ENCODE results near the gene CTBP1. TPM values are rescaled to one million over a fixed set of nuclear protein-coding genes. Genes with fewer than 3 reads are reported as not detected.
A peak's percentile ranks its signal among the peaks of the same experiment; 100 is the strongest.

Gene CTBP1
- total RNA-seq, 4 donors from 2014 or later, result 145 to 255 (median 181) TPM

GRCh38 chr4:1207603-1208265, 41.2 kb downstream of the CTBP1 start:
- Histone ChIP-seq H3K4me3 (no peak overlapping the region), H3K27ac (no peak overlapping the region), H3K9me3 (no peaks in the 10 kb centered on the region), H3K27me3 (no peaks in the 10 kb centered on the region), H3K36me3 (peaks cover 13% of the 10 kb centered on the region), H3K4me1 (peaks cover 60% of the 10 kb centered on the region)
- TF ChIP-seq CTCF (IDR thresholded peaks at IDR 0.05) (no peak), POLR2AphosphoS5 (IDR thresholded peaks at IDR 0.05) (no peak), EP300 (IDR thresholded peaks at IDR 0.05) (no peak), POLR2A (IDR thresholded peaks at IDR 0.05) (no peak)
- peak; percentile 68 to 83 for DNase-seq (ENCODE audit: low spot score in 2 of 2)
- WGBS, result 84% methylated on average over 16 of the region's 31 CpGs

- 93% methylated on average over 3 of the region's 12 CpGs for WGBS
- peak; percentile 65 to 74 for DNase-seq (ENCODE audit: low spot score in 2 of 2)
- TF ChIP-seq POLR2AphosphoS5 (IDR thresholded peaks at IDR 0.05) (no peak), CTCF (IDR thresholded peaks at IDR 0.05) (no peak), EP300 (IDR thresholded peaks at IDR 0.05) (no peak), POLR2A (IDR thresholded peaks at IDR 0.05) (no peak)
- peaks cover 7% of the 10 kb centered on the region for H3K36me3 ChIP-seq
- H3K9me3 ChIP-seq, result no peaks in the 10 kb centered on the region
- no peaks in the 10 kb centered on the region for H3K27me3 ChIP-seq
- H3K4me1 ChIP-seq, result peaks cover 59% of the 10 kb centered on the region
- no peak overlapping the region for H3K4me3 ChIP-seq
- H3K27ac ChIP-seq, result no peak overlapping the region
Measured at GRCh38 chr4:1207157-1207470, 41.8 kb downstream of the CTBP1 start.

GRCh38 chr4:1206299-1207156, 42.4 kb downstream of the CTBP1 start:
- Histone ChIP-seq H3K9me3 (no peaks in the 10 kb centered on the region), H3K36me3 (peaks cover 3% of the 10 kb centered on the region), H3K4me1 (peaks cover 54% of the 10 kb centered on the region), H3K27ac (no peak overlapping the region), H3K4me3 (no peak overlapping the region), H3K27me3 (no peaks in the 10 kb centered on the region)
- no peak for TF ChIP-seq POLR2AphosphoS5 (IDR thresholded peaks at IDR 0.05)
- TF ChIP-seq EP300 (IDR thresholded peaks at IDR 0.05), result no peak
- no peak for TF ChIP-seq POLR2A (IDR thresholded peaks at IDR 0.05)
- no peak for TF ChIP-seq CTCF (IDR thresholded peaks at IDR 0.05)
- peak in 1 of 2 donors; percentile 79 for DNase-seq (ENCODE audit: low spot score in 2 of 2)
- 88% methylated on average over 16 of the region's 21 CpGs for WGBS

GRCh38 chr4:1205586-1206298, 43.2 kb downstream of the CTBP1 start:
- Histone ChIP-seq H3K4me1 (peaks cover 54% of the 10 kb centered on the region), H3K27me3 (no peaks in the 10 kb centered on the region), H3K36me3 (no peaks in the 10 kb centered on the region), H3K4me3 (no peak overlapping the region), H3K27ac (no peak overlapping the region), H3K9me3 (no peaks in the 10 kb centered on the region)
- TF ChIP-seq CTCF (IDR thresholded peaks at IDR 0.05), result no peak
- TF ChIP-seq POLR2AphosphoS5 (IDR thresholded peaks at IDR 0.05), result no peak
- TF ChIP-seq POLR2A (IDR thresholded peaks at IDR 0.05), result no peak
- no peak for TF ChIP-seq EP300 (IDR thresholded peaks at IDR 0.05)
- peak in 1 of 2 donors; percentile 77 for DNase-seq (ENCODE audit: low spot score in 2 of 2)
- no CpG with 5 or more reads among the region's 17 CpGs for WGBS
